WTC11 (cell line): ENCODE results near the gene ZPLD1.

Experiments
- ELF4 ChIP-seq: sonication (generic); formaldehyde crosslinking; IDR thresholded peaks from 2 replicates; pipeline ENCODE4 v1.8.1; 2022; ENCODE audit warnings: low read depth, mild to moderate bottlenecking, moderate library complexity, missing genetic modification reagents
- KAT7 ChIP-seq: sonication (generic); formaldehyde crosslinking; IDR thresholded peaks from 2 replicates; pipeline ENCODE4 v1.8.1; 2023; ENCODE audit warnings: missing genetic modification reagents, mild to moderate bottlenecking, borderline replicate concordance
- MYBL2 ChIP-seq: sonication (generic); formaldehyde crosslinking; IDR thresholded peaks from 2 replicates; pipeline ENCODE4 v1.8.1; 2023; ENCODE audit warnings: mild to moderate bottlenecking, moderate library complexity, missing genetic modification reagents
- NR1H2 ChIP-seq: sonication (generic); formaldehyde crosslinking; IDR thresholded peaks from 2 replicates; pipeline ENCODE4 v1.9.0; 2021; ENCODE audit warnings: mild to moderate bottlenecking, moderate library complexity, missing genetic modification reagents
- TF ChIP-seq, protein P1 (sequence below): fragments of 200-600 bp; IDR thresholded peaks from 2 replicates; pipeline ENCODE4 v1.8.0; 2022; ENCODE audit warnings: antibody characterized with exemption
- TF ChIP-seq, protein P2 (sequence below): sonication (generic); formaldehyde crosslinking; IDR thresholded peaks from 2 replicates; pipeline ENCODE4 v1.8.0; 2022; ENCODE audit warnings: mild to moderate bottlenecking, missing genetic modification reagents
- TF ChIP-seq, protein P3 (sequence below): sonication (generic); formaldehyde crosslinking; IDR thresholded peaks from 2 replicates; pipeline ENCODE4 v1.8.0; 2022; ENCODE audit warnings: mild to moderate bottlenecking, missing genetic modification reagents
- TF ChIP-seq, protein P4 (sequence below): sonication (generic); formaldehyde crosslinking; IDR thresholded peaks from 2 replicates; pipeline ENCODE4 v1.8.0; 2022; ENCODE audit warnings: mild to moderate bottlenecking, missing genetic modification reagents
- TF ChIP-seq, protein P5 (sequence below): sonication (generic); formaldehyde crosslinking; IDR thresholded peaks from 2 replicates; pipeline ENCODE4 v1.8.1; 2023; ENCODE audit warnings: mild to moderate bottlenecking, missing genetic modification reagents, moderate library complexity

DNA sequence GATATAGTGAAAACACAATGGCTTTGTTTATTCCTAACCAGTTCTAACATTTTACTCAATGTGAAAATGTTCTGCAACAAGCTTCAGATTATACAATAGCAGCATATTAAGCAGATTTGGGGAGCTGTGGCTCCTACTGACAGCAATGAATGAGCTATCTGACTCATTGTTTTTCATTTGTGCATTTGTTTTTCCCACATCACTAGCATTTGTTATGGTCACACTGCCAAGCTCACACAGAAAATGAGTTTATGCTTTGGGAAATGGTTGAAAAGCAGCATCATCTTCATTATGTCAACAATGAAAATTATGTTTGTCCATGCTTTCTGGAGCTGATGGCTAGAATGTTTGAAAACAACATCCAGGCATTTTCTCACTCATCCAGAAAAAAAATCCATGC, 53.5 kb downstream of the ZPLD1 start:
- TF ChIP-seq KAT7 (CRISPR knock-in tag): no peak
- TF ChIP-seq, protein P1, sequence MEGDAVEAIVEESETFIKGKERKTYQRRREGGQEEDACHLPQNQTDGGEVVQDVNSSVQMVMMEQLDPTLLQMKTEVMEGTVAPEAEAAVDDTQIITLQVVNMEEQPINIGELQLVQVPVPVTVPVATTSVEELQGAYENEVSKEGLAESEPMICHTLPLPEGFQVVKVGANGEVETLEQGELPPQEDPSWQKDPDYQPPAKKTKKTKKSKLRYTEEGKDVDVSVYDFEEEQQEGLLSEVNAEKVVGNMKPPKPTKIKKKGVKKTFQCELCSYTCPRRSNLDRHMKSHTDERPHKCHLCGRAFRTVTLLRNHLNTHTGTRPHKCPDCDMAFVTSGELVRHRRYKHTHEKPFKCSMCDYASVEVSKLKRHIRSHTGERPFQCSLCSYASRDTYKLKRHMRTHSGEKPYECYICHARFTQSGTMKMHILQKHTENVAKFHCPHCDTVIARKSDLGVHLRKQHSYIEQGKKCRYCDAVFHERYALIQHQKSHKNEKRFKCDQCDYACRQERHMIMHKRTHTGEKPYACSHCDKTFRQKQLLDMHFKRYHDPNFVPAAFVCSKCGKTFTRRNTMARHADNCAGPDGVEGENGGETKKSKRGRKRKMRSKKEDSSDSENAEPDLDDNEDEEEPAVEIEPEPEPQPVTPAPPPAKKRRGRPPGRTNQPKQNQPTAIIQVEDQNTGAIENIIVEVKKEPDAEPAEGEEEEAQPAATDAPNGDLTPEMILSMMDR: no peak
- TF ChIP-seq, protein P2, sequence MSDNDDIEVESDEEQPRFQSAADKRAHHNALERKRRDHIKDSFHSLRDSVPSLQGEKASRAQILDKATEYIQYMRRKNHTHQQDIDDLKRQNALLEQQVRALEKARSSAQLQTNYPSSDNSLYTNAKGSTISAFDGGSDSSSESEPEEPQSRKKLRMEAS (CRISPR knock-in tag): no peak
- no peak for TF ChIP-seq MYBL2 (CRISPR knock-in tag)
- TF ChIP-seq, protein P3, sequence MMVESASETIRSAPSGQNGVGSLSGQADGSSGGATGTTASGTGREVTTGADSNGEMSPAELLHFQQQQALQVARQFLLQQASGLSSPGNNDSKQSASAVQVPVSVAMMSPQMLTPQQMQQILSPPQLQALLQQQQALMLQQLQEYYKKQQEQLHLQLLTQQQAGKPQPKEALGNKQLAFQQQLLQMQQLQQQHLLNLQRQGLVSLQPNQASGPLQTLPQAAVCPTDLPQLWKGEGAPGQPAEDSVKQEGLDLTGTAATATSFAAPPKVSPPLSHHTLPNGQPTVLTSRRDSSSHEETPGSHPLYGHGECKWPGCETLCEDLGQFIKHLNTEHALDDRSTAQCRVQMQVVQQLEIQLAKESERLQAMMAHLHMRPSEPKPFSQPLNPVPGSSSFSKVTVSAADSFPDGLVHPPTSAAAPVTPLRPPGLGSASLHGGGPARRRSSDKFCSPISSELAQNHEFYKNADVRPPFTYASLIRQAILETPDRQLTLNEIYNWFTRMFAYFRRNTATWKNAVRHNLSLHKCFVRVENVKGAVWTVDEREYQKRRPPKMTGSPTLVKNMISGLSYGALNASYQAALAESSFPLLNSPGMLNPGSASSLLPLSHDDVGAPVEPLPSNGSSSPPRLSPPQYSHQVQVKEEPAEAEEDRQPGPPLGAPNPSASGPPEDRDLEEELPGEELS (CRISPR knock-in tag): no peak
- TF ChIP-seq NR1H2: no peak
- no peak for TF ChIP-seq ELF4 (CRISPR knock-in tag)
- TF ChIP-seq, protein P4, sequence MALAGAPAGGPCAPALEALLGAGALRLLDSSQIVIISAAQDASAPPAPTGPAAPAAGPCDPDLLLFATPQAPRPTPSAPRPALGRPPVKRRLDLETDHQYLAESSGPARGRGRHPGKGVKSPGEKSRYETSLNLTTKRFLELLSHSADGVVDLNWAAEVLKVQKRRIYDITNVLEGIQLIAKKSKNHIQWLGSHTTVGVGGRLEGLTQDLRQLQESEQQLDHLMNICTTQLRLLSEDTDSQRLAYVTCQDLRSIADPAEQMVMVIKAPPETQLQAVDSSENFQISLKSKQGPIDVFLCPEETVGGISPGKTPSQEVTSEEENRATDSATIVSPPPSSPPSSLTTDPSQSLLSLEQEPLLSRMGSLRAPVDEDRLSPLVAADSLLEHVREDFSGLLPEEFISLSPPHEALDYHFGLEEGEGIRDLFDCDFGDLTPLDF: no peak
- TF ChIP-seq, protein P5, sequence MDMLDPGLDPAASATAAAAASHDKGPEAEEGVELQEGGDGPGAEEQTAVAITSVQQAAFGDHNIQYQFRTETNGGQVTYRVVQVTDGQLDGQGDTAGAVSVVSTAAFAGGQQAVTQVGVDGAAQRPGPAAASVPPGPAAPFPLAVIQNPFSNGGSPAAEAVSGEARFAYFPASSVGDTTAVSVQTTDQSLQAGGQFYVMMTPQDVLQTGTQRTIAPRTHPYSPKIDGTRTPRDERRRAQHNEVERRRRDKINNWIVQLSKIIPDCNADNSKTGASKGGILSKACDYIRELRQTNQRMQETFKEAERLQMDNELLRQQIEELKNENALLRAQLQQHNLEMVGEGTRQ: no peak
